Tibial nerve (tissue), 4 donors: ENCODE measurements around the gene QRSL1. TPM values are rescaled to one million over a fixed set of nuclear protein-coding genes. Genes with fewer than 3 reads are reported as not detected.

ENCODE experiments used
- DNase-seq, 2 donors: peaks; one replicate each; pipeline ENCODE4 v3.0.0-alpha.2; 2019; ENCODE audit warnings: low spot score in 2 of 2
- H3K27ac ChIP-seq, 4 donors: fragments of 200-600 bp; sonication (generic) in 3 of 4; one replicate each; pipeline ENCODE4 v1.5.1; 2017 to 2019; ENCODE audit warnings: mild to moderate bottlenecking in 1 of 4
- H3K27me3 ChIP-seq, 2 donors: fragments of 200-600 bp; sonication (generic) in 1 of 2; one replicate each; pipeline versions ENCODE4 v1.5.1 to v1.6.0; 2017 to 2019
- H3K36me3 ChIP-seq, 3 donors: fragments of 200-600 bp; sonication (generic); one replicate each; pipeline ENCODE4 v1.5.1; 2018 to 2019
- H3K4me1 ChIP-seq, 4 donors: fragments of 200-600 bp; sonication (generic) in 3 of 4; one replicate each; pipeline ENCODE4 v1.5.1; 2017 to 2019
- H3K4me3 ChIP-seq, 4 donors: fragments of 200-600 bp; sonication (generic) in 3 of 4; one replicate each; pipeline ENCODE4 v1.5.1; 2017 to 2019; ENCODE audit warnings: mild to moderate bottlenecking in 1 of 4, moderate library complexity in 1 of 4
- H3K9me3 ChIP-seq, 4 donors: fragments of 200-600 bp; sonication (generic) in 3 of 4; one replicate each; pipeline ENCODE4 v1.5.1; 2017 to 2019
- CTCF ChIP-seq, 5 experiments: fragments of 200-600 bp in 3 of 5; fragments of 450-650 bp in 2 of 5; sonication (generic) in 3 of 5; IDR thresholded peaks; one replicate each; pipeline ENCODE4 v1.5.1; 2016 to 2019; ENCODE audit warnings: antibody characterized with exemption in 5 of 5, mild to moderate bottlenecking in 3 of 5, moderate library complexity in 2 of 5
- EP300 ChIP-seq, 2 donors: sonication (generic); formaldehyde crosslinking; IDR thresholded peaks; one replicate each; pipeline ENCODE4 v1.6.1; 2017; ENCODE audit warnings: antibody characterized with exemption in 2 of 2, mild to moderate bottlenecking in 1 of 2
- POLR2A ChIP-seq, 2 donors: fragments of 450-650 bp; IDR thresholded peaks; one replicate each; pipeline ENCODE4 v1.6.1; 2017; ENCODE audit warnings: antibody characterized with exemption in 2 of 2, mild to moderate bottlenecking in 2 of 2, moderate library complexity in 2 of 2
- WGBS, 2 donors: methylation state at CpG; one replicate each; pipeline ENCODE4 v1.1.5; 2018; 5-methylcytosine and 5-hydroxymethylcytosine counted together
- total RNA-seq, 4 donors: library from RNA; depleted of rRNA; stranded (reverse); fragments of >200 nt; gene quantifications; one replicate each; pipeline ENCODE4 v1.1.0, GENCODE V29; 2016

QRSL1 gene
- total RNA-seq, 4 donors from 2014 or later: 9.6 to 14.0 (median 11.1) TPM

DNA sequence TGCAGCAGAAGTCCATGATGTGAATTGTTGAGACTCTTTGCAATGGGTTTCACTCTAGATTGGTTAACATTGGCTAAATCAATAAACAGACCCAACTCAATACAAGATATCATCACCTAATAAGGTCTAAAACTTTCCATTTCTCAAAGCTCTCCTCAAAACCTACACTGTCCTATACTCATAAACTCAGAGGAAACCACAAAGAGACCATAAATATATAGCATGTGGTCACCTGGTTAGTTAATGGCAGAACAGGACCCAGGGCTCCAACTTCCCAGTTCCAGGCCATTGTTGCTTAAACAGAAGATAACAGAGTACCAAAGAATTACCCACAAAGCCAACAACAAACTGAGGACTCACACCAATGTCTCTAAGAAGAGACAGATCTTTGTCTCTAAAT lies 12.1 kb upstream of the QRSL1 start:
- H3K4me3 ChIP-seq: no peak overlapping the region
- H3K27ac ChIP-seq: no peak overlapping the region
- no peaks in the 10 kb centered on the region for H3K27me3 ChIP-seq
- peaks cover 0 to 47% (median 0%) of the 10 kb centered on the region in 3 donors for H3K36me3 ChIP-seq
- DNase-seq: no peak
- H3K9me3 ChIP-seq: no peaks in the 10 kb centered on the region
- TF ChIP-seq POLR2A (IDR thresholded peaks at IDR 0.05) (no peak), CTCF (IDR thresholded peaks at IDR 0.05) (no peak), EP300 (IDR thresholded peaks at IDR 0.05) (no peak)
- H3K4me1 ChIP-seq: no peaks in the 10 kb centered on the region

DNA sequence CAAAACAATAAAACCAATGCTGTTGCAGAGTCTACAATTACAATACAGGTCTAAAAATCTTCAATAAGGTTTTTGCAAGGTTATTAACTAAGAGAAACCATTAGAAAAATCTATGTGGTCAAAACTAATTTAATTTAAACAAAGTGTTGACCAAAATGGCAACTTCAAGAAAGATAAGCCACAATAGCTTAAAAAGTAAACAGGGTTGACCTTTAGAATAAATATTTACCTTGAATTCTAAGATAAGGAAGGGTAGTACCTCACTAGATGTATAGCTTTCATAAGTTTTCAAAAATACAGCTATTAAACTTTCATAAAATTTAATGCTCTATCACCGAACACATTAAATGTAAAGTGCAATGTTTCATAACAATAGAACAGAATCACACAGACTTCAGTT lies 11.5 kb upstream of the QRSL1 start:
- Histone ChIP-seq H3K4me3 (no peak overlapping the region), H3K36me3 (peaks cover 0 to 50% (median 0%) of the 10 kb centered on the region in 3 donors), H3K4me1 (no peaks in the 10 kb centered on the region), H3K9me3 (no peaks in the 10 kb centered on the region), H3K27ac (no peak overlapping the region), H3K27me3 (no peaks in the 10 kb centered on the region)
- TF ChIP-seq EP300 (IDR thresholded peaks at IDR 0.05) (no peak), CTCF (IDR thresholded peaks at IDR 0.05) (no peak)
- 94% methylated on average over 1 of the region's 1 CpG for WGBS, 2 donors
- DNase-seq: no peak

- 77 to 79% methylated on average over 3 of the region's 3 CpGs for WGBS, 2 donors
- Histone ChIP-seq H3K4me3 (no peak overlapping the region), H3K27me3 (no peaks in the 10 kb centered on the region), H3K27ac (no peak overlapping the region), H3K9me3 (no peaks in the 10 kb centered on the region), H3K4me1 (no peaks in the 10 kb centered on the region), H3K36me3 (peaks cover 0 to 46% (median 0%) of the 10 kb centered on the region in 3 donors)
- DNase-seq: no peak
- TF ChIP-seq POLR2A (IDR thresholded peaks at IDR 0.05) (no peak), CTCF (IDR thresholded peaks at IDR 0.05) (no peak), EP300 (IDR thresholded peaks at IDR 0.05) (no peak)
Observed at GRCh38 chr6:106618324-106618723, 11.1 kb upstream of the QRSL1 start.

DNA sequence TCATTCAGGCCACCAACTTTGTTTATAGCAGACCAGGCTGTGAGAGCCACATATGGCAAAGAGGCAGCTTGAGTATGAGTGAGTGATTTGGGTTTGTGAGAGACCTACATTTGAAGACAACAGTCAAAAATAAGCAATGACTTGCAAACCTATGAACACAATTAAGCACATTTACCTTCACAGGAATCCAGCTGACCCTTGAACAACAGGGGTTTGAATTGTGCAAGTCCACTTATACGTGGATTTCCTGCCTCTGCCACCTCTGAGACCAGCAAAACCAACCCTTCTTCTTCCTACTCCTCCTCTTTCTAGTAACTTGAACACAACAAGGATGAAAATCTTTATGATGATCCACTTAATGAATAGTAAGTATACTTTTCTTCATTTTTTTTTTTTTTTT lies 10.2 kb upstream of the QRSL1 start:
- H3K27ac ChIP-seq: no peak overlapping the region
- no peaks in the 10 kb centered on the region for H3K27me3 ChIP-seq
- TF ChIP-seq EP300 (IDR thresholded peaks at IDR 0.05) (no peak), CTCF (IDR thresholded peaks at IDR 0.05) (no peak), POLR2A (IDR thresholded peaks at IDR 0.05) (no peak)
- no peak overlapping the region for H3K4me3 ChIP-seq
- no peaks in the 10 kb centered on the region for H3K9me3 ChIP-seq
- H3K4me1 ChIP-seq: no peaks in the 10 kb centered on the region
- no peak for DNase-seq
- 70 to 87% methylated on average over 1 of the region's 1 CpG for WGBS, 2 donors
- H3K36me3 ChIP-seq: peaks cover 0 to 37% (median 0%) of the 10 kb centered on the region in 3 donors

- Histone ChIP-seq H3K36me3 (peaks cover 0 to 28% (median 0%) of the 10 kb centered on the region in 3 donors), H3K27ac (no peak overlapping the region), H3K27me3 (no peaks in the 10 kb centered on the region), H3K4me1 (no peaks in the 10 kb centered on the region), H3K4me3 (no peak overlapping the region), H3K9me3 (no peaks in the 10 kb centered on the region)
- DNase-seq: no peak
- TF ChIP-seq POLR2A (IDR thresholded peaks at IDR 0.05) (no peak), EP300 (IDR thresholded peaks at IDR 0.05) (no peak), CTCF (IDR thresholded peaks at IDR 0.05) (no peak)
- 55 to 62% methylated on average over 3 of the region's 3 CpGs for WGBS, 2 donors
Observed at GRCh38 chr6:106620931-106621672, 8.3 kb upstream of the QRSL1 start.
